Kidney (tissue), 14 donors: ENCODE data around the gene EHD1. TPM values are rescaled to one million over a fixed set of nuclear protein-coding genes. Genes with fewer than 3 reads are reported as not detected.
"Not testable (repeated sequence)": the region's sequence is repeated elsewhere in the genome, so short reads cannot be mapped to it uniquely, and the experiment has no call there.

ENCODE experiments used
- DNase-seq, 5 donors: peaks; one replicate each; pipeline ENCODE4 v3.0.0-alpha.2; 2013 to 2020
- FAIRE-seq: peaks from 2 replicates; lab custom pipeline; 2012; peaks lifted over from hg19 to GRCh38; lab: Jason Lieb, UNC
- H3K27ac ChIP-seq, 2 donors: one replicate each; pipeline ENCODE4 v1.7.0; 2013; ENCODE audit warnings: low read depth in 2 of 2, low read length in 2 of 2, inconsistent platforms in 1 of 2
- H3K27me3 ChIP-seq: one replicate; pipeline ENCODE4 v1.7.1; 2013; ENCODE audit warnings: low read length, inconsistent platforms; ENCODE audit not compliant: control insufficient read depth, insufficient read depth
- H3K36me3 ChIP-seq, 3 donors: one replicate each; pipeline versions ENCODE4 v1.7.0 to v1.7.1; 2013; ENCODE audit warnings: low read length in 3 of 3, control low read depth in 1 of 3, inconsistent platforms in 1 of 3; ENCODE audit not compliant: insufficient read depth in 3 of 3, control insufficient read depth in 2 of 3
- H3K4me1 ChIP-seq, 3 donors: one replicate each; pipeline versions ENCODE4 v1.7.0 to v1.7.1; 2013; ENCODE audit warnings: low read length in 3 of 3, inconsistent platforms in 1 of 3, low read depth in 1 of 3; ENCODE audit not compliant: control insufficient read depth in 2 of 3, insufficient read depth in 2 of 3
- H3K4me3 ChIP-seq, 3 donors: one replicate each; pipeline versions ENCODE4 v1.7.0 to v1.8.1; 2013; ENCODE audit warnings: low read length in 3 of 3, control low read depth in 1 of 3, inconsistent platforms in 1 of 3
- H3K9ac ChIP-seq, 3 donors: one replicate each; pipeline versions ENCODE4 v1.7.0 to v1.7.1; 2013; ENCODE audit warnings: low read length in 3 of 3, control low read depth in 1 of 3, inconsistent platforms in 1 of 3
- H3K9me3 ChIP-seq, 3 donors: one replicate each; pipeline versions ENCODE4 v1.7.0 to v1.7.1; 2013; ENCODE audit warnings: low read length in 3 of 3, control low read depth in 1 of 3, inconsistent platforms in 1 of 3; ENCODE audit not compliant: control insufficient read depth in 2 of 3, insufficient read depth in 1 of 3
- CTCF ChIP-seq: IDR thresholded peaks from 3 replicates; pipeline ENCODE4 v1.5.1; 2012; ENCODE audit warnings: mild to moderate bottlenecking, moderate library complexity, borderline replicate concordance; ENCODE audit not compliant: insufficient read depth; ENCODE audit errors: extremely low read depth
- intact Hi-C: fragments of 100-400 bp; cut with DNase I; formaldehyde crosslinking; loops from one replicate; pipeline ENCODE4 v1.11.1; 2022
- polyA plus RNA-seq: library from polyadenylated mRNA; stranded (reverse); fragments of 350-450 nt; fragmentation: Illumina TruSeq; extraction: RNeasy Lipid Tissue Mini Kit (QIAGEN cat#74804); gene quantifications from one replicate; pipeline ENCODE4 v1.2.3, GENCODE V29; 2014; ENCODE audit warnings: low read depth, low replicate concordance; ENCODE audit not compliant: insufficient read depth
- total RNA-seq: library from RNA; stranded (reverse); fragmentation: NEBNext Ultra II Directional; extraction: Animal tissue kit (Norgen Biotek cat#: 25700); gene quantifications from one replicate; pipeline ENCODE4 v1.2.1, GENCODE V29; 2021
- donor health status: control.
- donor health status: control.
- donor health status: control.
- donor health status: control.
- donor health status: control.
- donor health status: DM: yes; HTN: yes; CAD: no.
- donor health status: Normal renal cell carcinoma (clear cell type).

The EHD1 gene
- total and polyA plus RNA-seq, 2 donors from 2014 or later = 48.9 to 76.1 TPM

DNA sequence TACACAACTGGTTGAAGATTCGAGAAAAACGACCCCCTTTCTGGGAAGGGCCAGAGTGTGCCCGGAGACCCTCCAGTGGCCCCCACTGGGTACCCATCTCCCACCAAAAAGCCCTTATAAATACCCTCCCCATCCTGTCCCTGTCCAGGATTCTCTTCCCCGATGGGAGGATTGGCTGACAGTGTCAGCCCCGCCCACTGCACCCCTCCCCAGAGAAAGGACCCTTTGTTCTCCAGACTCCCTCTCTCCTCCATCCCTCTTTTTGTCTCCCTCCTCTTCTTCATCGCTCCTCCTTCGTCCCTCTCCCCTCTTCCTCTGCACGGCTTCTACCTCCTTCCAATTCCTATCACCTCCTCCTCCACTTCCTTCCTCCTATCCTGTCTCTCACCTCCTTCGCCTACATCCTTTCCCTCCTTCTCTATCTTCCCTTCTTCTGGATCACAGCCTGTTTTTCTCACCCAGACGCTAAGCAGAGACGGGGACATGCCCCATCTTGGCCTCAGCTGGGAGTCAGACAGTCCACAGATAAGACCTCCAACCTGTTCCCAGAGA is 54.8 kb downstream of the EHD1 start:
- Histone ChIP-seq H3K9me3 (no peaks in the 10 kb centered on the region), H3K27me3 (no peaks in the 10 kb centered on the region), H3K27ac (no peak overlapping the region), H3K9ac (no peak overlapping the region), H3K4me1 (no peaks in the 10 kb centered on the region), H3K36me3 (no peaks in the 10 kb centered on the region), H3K4me3 (no peak overlapping the region)
- no peak for TF ChIP-seq CTCF
- DNase-seq = no peak
- intact Hi-C loops = no loop called here
- FAIRE-seq = no peak

GRCh38 chr11:64817476-64817875 is 60.9 kb downstream of the EHD1 start:
- DNase-seq = no peak
- TF ChIP-seq CTCF = no peak
- Histone ChIP-seq H3K27me3 (no peaks in the 10 kb centered on the region), H3K27ac (no peak overlapping the region), H3K9me3 (no peaks in the 10 kb centered on the region), H3K36me3 (no peaks in the 10 kb centered on the region), H3K4me1 (no peaks in the 10 kb centered on the region), H3K4me3 (no peak overlapping the region), H3K9ac (no peak overlapping the region)
- intact Hi-C loops = no loop called here
- FAIRE-seq = no peak

DNA sequence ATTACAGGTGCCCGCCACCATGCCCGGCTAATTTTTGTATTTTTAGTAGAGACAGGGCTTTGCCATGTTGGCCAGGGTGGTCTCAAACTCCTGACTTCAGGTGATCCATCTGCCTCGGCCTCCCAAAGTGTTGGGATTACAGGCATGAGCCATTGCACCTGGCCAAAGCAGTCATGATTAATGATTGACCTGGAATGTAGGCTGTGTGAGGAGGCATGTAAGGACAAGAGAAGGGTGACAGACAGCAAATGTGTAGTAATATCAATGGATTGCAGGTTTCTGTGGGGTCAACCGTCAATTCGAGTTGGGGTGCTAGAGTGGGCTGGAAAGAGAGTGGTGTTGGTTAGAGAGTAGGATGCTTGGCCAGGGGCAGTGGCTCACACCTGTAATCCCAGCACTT is 63.0 kb downstream of the EHD1 start:
- H3K4me1 ChIP-seq, H3K9ac ChIP-seq, H3K27ac ChIP-seq, H3K9me3 ChIP-seq, FAIRE-seq, H3K4me3 ChIP-seq, H3K27me3 ChIP-seq, intact Hi-C loops, H3K36me3 ChIP-seq, DNase-seq: not testable (repeated sequence)

- intact Hi-C loops = no loop called here
- DNase-seq = no peak
- no peak overlapping the region for H3K4me3 ChIP-seq
- no peaks in the 10 kb centered on the region for H3K27me3 ChIP-seq
- FAIRE-seq = no peak
- no peaks in the 10 kb centered on the region for H3K9me3 ChIP-seq
- H3K9ac ChIP-seq = no peak overlapping the region
- H3K36me3 ChIP-seq = no peaks in the 10 kb centered on the region
- TF ChIP-seq CTCF = no peak
- peaks cover 0 to under 1% (median 0%) of the 10 kb centered on the region in 3 donors for H3K4me1 ChIP-seq
- no peak overlapping the region for H3K27ac ChIP-seq
These were observed 63.7 kb downstream of the EHD1 start for GRCh38 chr11:64814712-64815187.
